Stimulated activated CD8-positive, alpha-beta memory T cell treated with anti-CD3 and anti-CD28 coated beads, Interleukin-4, amount 100 ng/mL, for 24 hours (primary cell): ENCODE results near the gene NAA15.
A peak's percentile ranks its signal among the peaks of the same experiment; 100 is the strongest.
"Not testable (repeated sequence)": the region's sequence is repeated elsewhere in the genome, so short reads cannot be mapped to it uniquely, and the experiment has no call there.

Experiments
- DNase-seq: peaks from one replicate; pipeline ENCODE4 v3.0.0-alpha.2; 2020; ENCODE audit warnings: low read depth

NAA15 gene

DNA sequence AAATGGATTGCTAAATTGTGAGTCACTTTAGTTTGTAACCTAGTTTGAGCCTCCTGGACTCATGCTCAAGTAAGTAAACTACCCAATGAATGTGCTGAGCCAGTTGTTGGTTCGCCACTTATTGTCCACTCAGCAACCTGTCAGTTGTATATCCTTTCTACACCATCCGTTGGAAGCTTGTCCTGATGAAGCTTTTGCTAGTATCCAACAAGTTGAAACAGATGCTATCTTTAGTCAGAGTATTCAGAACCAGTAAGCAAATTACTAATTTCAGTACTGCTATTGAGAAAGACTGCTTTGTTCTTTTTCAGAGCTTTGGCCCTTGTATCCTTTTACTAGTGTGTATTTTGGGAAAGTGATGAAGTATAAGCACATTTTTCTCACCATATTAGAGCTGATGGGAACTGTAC is 4.3 kb upstream of the NAA15 start:
- DNase-seq: no peak

DNA sequence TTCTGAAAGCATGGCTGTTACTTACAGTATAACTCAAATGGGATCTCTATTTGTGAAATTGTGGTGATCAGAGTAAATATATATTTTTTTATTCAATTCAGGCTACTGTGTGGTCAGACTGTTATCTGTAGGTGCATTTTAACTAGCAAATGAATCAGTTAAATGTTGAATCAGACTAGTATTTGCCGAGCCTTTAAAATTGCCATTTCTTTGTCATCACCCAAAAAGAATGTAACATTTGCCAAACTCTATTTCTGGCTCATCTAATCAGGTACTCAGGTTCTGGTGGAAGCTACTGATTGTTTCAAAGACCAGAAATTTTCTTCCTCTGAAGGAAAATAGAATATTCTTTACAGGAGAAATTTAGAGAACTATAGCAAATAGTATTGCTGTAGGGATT is 1.8 kb upstream of the NAA15 start:
- DNase-seq: no peak

DNA sequence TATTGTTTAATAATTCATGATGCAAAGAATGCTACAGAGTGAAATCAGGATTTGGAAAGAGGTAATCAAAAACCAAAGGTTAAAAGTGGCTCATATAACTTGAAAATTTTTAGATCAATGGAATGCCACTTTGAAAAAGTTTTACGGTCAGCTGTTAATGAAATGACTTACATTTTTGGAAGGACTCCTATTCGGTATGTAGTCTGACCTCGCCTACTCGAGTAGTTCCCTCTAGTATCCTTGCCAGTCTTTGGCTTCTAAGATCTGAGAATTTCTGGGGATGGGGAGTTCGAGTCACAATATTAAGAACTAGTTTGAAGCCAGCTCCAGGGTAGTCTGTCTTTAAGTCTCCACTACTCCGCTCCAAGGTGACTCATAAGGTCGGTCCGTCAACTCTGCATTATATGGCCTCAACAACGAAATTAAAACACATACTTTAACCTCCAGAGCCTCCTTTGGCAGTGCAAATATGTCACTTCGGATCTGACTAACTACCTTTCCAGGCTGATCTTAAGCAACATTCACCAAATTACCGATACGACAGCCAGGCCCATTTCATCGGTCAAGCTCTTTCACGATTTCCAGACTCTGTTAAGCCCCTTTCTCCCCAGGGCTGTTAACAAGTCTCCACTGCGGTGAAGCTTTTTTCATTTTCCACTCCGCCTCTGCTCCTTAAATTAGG is 733 bp upstream of the NAA15 start:
- DNase-seq: no peak

DNA sequence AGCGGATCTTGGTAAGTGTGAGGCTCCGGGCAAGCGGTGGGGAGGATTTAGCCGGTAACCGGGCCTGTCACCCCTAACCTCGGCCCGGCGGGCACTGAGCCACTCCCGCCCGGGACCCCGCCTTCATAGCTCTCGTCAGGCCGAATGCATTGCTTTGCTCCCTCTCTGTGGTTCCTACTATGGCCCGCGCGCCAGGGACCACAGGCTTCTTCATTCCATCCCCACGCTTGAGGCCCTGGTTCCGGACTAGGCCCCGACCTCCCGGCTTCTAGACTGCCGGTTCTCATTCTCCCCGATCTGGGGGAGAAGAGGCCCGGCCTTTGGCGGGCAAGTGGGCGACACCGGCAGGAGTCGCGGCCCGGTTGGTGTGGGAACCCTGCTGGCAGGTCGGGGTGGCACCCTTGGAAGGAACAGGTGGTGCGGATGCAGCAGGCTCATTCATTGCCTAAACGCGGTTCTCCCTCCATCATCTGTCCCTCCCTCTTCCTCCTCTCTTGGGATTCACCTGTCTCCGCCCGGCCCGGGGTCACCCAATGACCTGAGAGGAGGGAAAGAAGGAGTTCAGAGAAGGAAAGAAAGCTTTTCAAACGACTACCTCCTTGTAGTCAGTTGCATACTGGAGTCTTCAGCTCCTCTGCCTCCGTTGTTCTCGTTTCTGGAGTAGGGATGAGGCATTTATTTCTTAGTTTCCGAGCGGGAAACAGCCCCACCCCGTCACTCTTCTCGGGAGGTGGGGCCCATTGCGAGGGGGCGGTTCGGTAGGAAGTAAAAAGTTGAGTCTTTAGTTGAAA is 711 bp downstream of the NAA15 start, which contains the start of gene NDUFC1:
NDUFC1 (minus strand) TSS at position 657 of the 791 bp plus-strand sequence. CDS start 6,679 bp downstream, outside the sequence.
- peak; percentile 30 for DNase-seq

DNA sequence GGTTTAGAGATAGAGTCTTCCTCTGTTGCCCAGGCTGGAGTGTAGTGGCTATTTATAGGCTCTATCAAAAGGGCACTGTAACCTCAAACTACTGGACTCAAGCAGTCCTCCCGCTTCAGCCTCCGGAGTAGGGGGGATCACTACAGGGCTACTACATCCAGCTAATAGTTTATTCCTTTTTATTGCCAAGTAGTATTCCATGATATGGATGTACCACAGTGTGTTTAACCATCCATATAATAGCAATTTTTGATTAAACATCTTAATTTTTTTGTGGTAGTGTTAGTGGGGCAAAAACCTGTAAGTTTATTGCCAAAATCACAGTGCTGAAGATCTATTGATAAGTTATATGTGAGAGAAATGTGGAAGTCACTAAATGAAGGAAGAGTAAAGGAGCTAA is 3.6 kb downstream of the NAA15 start:
- DNase-seq: no peak

DNA sequence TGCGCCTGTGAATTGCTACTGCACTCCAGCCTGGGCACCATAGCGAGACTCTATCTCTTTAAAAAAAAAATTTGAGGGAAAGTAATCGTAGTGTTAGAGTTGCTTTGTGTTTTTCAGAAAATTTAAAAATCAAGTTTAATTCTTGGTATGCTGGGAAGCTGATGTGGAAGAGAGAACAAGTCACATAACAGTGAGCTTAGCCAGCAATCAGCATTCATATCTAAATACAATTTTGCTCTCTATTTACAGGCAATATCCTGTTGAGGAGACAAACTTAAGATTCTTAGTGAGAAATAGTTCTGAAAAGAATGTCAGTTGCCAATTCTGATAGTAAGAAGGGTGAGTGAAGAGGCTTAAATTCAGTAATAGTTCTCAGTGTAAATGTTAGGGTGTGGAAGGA is 10.6 kb downstream of the NAA15 start:
- no peak for DNase-seq

DNA sequence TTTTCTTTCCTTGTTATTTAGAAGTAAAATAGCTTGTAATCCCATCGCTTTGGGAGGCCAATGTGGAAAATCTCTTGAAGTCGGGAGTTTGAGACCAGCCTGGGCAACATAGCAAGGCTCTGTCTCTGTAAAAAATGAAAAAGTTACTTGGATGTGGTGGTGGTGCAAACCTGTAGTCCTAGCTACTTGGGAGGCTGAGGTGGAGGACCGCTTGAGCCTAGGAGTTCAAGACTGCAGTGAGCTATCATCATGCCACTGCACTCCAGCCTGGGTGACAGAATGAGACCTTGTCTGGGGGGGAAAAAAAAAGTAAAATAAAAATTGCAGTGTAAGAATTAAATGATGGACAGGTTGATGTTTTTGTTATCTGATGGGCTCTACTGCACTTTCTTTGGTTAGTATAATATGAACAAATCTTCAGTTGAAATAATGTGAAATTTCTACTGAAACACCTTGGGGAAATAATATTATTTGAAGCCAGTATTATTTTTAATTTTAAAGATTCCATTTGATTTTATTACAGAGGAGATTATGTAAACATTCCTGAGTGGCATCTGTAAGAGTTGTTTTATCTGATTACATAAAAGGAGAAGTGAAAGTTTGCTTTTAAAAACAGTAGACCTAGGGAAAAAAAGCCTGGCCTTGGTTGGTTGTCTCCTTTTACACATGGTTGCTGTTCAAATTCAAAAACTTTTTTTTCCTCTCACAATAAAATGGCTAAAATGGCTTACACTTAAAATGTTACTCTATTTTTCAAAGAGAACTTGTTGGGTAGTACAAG is 11.4 kb downstream of the NAA15 start:
- DNase-seq: no peak

DNA sequence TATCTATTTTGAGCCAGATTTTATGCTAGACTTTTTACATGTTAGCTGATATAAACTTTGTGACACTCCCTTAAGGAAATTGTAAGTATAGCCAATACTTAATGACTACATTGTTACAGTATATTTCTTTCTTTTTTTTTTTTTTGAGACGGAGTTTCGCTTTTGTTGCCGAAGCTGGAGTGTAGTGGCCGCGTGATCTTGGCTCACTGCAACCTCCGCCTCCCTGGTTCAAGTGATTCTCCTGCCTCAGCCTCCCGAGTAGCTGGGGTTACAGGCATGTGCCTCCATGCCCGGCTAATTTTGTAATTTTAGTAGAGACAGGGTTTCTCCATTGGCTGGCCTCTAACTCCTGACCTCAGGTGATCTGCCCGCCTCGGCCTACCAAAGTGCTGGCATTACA is 12.1 kb downstream of the NAA15 start:
- DNase-seq: not testable (repeated sequence)

DNA sequence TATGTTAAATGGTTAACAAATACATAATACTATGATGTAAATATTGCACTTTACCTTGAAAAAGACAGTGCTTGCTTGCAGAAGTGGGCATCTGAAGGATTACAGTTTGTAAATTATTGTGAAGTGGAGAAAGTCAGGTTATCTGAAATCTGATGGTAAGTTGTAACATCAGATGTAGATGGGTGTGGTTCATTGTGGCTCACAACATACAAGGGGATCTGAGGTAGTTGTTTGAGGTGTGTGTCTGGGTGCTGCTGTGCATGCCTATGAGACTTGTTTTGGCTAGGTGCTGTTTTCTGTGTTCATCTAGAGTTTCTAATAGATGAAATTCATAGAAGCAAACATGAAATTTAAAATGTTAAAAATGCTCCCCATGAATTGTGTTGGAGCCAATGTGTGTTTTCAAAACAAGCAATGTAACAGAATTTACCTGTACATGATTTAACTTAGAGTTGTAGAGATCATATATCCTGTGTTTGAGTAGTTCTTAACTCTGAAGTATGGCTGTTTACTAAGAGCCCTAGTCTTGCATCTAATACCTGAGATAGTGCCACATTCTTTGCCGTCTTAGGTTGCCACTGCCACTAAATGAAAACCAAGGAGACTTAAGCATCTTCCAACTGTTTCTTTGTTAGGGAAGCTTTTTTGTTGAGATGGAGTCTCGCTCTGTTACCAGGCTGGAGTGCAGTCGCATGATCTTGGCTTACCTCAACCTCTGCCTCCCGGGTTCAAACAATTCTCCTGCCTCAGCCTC is 12.9 kb downstream of the NAA15 start:
- DNase-seq: no peak

DNA sequence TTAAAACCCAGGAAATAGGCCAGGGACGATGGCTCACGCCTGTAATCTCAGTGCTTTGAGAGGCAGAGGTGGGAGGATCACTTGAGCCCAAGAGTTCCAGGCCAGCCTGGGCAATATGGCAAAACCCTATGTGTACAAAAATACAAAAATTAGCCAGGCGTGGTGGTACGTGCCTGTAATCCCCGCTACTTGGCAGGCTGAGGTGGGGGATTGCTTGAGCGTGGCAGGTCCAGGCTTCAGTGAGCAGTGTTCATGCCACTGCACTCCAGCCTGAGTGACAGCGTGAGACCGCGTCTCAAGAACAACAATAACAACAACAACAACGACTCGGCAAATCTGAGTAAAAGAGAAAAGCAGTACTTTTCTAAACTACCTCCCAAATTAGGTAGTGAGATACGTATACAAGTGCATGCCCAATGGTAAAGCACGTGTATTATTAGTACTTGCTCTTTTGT is 13.9 kb downstream of the NAA15 start:
- no peak for DNase-seq

DNA sequence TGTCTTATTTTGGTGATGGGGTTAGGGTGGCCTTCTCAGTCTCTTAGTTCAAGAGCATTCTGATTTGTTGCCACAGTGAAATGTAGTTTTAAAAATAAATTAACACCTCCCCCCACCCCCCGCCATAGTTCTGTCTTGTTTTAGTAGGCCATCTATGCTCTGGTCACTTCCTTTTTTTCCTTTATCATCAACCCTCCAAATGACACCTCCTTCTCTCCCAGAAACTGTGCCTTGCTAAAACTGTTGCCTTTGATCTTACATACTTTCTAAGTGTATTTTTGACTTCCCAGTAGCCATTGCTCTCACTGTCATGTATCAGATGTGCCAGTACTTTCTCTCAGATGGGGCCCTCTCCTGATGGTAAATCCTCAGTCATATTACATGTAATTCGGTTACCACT is 15.4 kb downstream of the NAA15 start:
- no peak for DNase-seq

DNA sequence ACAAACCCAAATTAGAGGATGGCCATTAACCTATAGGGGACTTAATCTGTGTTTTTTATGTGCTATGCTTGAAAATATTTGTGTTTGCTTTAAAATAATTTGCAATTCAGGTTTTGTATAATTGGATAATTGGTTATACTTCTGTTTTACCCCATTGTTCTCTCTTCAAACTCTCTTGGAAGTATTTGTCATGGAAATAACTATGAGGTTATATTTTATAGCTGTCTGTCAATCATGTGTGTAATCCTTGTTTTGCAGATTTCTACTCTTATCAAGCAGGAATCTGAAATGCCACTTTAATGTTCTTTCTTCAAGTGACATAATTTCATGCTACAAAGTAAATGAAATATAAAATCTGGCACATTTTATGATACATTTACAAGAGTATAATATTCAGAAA is 16.3 kb downstream of the NAA15 start:
- no peak for DNase-seq

DNA sequence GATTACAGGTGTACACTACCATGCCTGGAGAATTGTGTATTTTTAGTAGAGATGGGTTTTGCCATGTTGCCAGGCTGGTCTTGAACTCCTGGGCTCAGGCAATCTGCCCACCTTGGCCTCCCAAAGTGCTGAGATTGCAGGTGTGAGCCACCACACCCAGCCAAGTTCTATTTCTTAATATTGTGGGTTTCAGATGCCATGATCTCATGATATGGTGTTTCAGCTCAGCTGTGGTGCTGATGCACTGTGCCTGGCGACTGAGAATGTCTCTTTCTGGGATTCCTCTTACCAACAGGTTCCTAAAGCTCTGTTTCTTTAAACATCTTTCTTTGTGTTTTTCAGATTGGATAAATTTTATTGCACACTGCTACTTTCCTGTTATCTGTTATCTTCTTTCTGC is 18.3 kb downstream of the NAA15 start:
- no peak for DNase-seq

DNA sequence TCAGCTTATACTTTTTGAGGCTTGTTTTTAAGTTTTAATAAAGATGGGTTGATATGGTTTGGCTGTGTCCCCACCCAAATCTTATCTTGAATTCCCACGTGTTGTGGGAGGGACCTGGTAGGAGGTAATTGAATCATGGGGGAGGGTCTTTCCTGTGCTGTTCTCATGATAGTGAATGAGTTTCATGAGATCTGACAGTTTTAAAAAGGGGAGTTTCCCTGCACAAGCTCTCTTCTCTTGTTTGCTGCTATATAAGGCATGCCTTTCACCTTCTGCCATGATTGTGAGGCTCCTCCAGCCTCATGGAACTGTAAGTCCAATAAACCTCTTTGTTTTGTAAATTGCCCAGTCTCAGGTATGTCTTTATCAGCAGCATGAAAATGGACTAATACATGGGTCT is 20.8 kb downstream of the NAA15 start:
- not testable (repeated sequence) for DNase-seq

DNA sequence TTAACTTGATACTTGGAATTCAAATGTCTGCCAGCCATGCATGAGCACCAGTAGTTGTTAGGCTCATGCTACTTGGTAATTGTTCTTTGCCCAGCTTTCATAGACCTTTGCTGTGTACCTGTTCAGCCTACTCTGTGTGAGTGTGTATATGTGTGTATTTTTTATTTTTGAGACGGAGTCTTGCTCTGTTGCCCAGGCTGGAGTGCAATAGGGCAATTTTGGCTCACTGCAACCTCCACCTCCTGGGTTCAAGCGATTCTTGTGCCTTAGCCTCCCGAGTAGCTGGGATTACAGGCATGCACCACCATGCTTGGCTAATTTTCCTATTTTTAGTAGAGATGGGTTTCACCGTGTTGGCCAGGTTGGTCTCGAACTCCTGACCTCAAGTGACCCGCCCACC is 21.2 kb downstream of the NAA15 start:
- not testable (repeated sequence) for DNase-seq

DNA sequence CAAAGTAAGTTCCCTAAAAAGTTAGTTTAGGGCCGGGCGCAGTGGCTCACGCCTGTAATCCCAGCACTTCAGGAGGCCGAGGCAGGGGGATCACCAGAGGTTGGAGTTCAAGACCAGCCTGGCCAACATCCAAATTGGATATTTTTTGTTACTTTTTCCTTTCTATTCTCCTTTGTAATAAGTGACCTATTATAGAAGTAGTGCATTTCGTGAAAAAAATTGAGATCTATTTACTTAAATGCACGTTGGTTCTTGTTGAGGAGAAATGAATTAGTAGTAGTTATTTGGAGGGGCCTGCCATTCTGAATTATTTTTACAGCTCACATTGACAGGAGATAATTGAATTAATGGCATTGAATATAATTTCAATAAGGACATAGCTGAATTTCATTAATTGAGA is 23.3 kb downstream of the NAA15 start:
- DNase-seq: no peak

DNA sequence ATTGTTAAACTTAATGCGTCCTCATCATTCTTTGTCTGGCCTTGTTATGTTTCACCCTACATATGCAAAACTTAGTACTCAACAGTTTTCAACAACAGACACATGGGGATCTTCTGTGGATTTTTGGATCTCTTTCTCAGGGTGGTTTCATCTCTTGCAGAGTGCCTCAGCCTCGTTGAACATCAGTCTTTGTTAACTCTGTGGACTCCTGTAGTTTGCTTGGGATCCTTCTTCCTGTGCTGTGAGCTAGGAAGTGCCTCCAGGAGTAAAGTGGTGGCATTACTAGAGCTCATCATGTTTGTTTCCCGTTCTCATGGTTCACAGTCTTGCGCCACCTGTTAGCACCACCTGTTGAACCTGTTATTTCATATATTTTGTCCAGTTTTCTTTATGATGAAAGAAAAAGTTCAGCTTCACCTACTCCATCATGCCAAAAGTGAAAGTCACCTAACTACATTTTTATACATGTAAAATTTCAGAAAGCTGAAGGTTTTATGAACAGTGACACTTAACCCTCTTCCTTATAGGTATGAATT is 28.4 kb downstream of the NAA15 start:
- no peak for DNase-seq

DNA sequence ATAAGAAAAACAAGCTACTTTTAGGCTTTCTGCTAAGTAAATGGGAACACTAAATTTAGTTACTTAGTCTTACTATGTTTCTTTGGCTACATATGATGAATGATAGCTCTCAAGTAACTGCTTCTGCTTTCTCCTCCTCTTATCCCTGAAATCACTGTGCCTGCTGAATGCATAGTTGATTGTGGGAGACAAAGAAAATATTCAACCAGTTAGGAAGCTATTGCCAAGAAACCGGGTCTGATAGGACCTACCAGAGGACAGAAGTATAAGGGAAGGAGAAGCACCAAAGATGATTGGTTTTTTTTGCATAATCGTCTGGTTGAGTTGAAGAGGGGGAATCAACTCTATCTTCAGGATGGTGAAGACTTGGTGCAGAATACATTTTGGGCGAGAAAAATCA is 29.0 kb downstream of the NAA15 start:
- DNase-seq: no peak

DNA sequence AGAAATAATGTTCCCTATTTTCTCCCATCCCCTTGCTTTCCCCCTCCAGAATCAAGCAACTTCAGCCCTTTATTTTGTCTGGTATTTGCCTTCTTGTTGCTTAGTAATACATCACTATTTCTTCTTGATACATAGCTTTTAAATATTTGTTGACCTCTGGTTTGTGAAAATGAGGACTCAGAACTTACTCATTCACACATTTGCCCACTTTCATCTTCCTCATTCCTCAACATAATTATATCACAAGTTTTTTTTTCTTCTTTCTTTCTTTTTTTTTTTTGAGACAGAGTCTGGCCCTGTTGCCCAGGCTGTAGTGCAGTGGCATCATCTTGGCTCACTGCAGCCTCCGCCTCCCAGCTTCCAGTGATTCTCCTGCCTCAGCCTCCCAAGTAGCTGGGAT is 29.9 kb downstream of the NAA15 start:
- no peak for DNase-seq

DNA sequence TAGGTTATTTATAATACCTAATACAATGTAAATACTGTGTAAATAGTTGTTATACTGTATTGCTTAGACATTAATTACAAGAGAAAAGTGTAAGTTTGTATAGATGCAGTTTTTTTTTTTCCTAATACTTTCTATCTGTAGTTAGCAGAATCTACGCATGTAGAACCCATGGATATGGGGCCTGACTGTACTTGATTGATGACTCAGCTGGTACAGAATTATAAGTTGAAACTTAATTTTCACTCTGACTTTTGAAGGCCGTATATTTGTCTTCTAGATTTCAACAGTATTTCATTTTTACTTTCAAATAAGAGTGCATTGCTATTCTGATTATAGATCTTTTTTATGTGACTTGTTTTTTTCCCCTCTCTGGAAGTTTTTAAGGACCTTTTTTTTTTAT is 31.7 kb downstream of the NAA15 start:
- no peak for DNase-seq

DNA sequence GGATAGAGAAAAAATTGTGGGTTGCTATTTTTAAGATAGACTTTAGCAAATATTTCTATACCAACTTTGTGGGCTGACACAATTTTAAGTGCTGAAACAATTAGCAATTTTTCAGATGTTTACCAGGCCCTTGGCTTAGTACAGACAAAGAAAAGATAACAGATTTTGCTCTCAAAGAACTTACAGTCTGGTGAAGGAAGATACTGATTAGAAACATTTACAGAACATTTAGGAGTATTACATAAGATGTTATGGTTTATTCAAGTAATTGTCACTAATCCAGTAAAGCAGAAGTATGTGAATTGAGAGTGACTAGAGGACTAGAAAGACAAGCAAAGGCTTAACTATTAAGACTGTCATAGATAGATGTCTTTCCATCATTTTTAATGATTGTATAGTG is 36.3 kb downstream of the NAA15 start:
- no peak for DNase-seq

DNA sequence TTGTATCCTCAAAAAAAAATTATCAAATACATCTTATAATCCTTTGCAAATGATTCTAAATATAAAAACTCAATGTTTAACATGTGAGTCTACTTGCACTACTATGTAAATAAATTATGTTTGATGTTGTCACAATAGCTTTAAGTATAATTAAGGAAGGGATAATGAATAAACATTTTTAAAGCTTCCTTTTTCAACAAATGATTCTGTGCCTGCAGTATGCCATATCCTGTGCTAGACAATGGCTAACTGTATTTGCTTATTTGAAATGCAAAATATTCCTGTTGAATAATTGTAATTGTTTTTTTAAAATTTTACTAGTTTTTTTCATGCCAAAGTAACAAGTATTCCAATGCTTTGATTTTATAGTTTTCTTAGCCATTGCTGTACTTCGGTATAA is 60.0 kb downstream of the NAA15 start:
- DNase-seq: no peak
